Loucy (cell line): ENCODE results near the gene HSF2BP.
"Not testable (repeated sequence)": the region's sequence is repeated elsewhere in the genome, so short reads cannot be mapped to it uniquely, and the experiment has no call there.

Source experiments
- H2AFZ ChIP-seq: fragments of 200-600 bp; sonication (generic); 2 replicates; pipeline ENCODE4 v1.6.0; 2016; ENCODE audit warnings: antibody characterized with exemption, mild to moderate bottlenecking, low read length, moderate library complexity
- H3F3A ChIP-seq: fragments of 200-600 bp; 2 replicates; pipeline ENCODE4 v1.6.0; 2016; ENCODE audit warnings: antibody characterized with exemption, low read depth, mild to moderate bottlenecking
- H3K27me3 ChIP-seq: fragments of 200-600 bp; sonication (generic); 2 replicates; pipeline ENCODE4 v1.6.1; 2014; ENCODE audit warnings: low read length, mild to moderate bottlenecking; ENCODE audit not compliant: insufficient read depth, poor library complexity, severe bottlenecking
- H3K36me3 ChIP-seq: fragments of 200-600 bp; sonication (generic); 2 replicates; pipeline ENCODE4 v1.6.1; 2016; ENCODE audit warnings: low read length; ENCODE audit not compliant: insufficient read depth
- H3K4me1 ChIP-seq: fragments of 200-600 bp; sonication (generic); 2 replicates; pipeline ENCODE4 v1.5.1; 2014; ENCODE audit warnings: low read length, mild to moderate bottlenecking; ENCODE audit not compliant: insufficient read depth, poor library complexity, severe bottlenecking
- H3K4me2 ChIP-seq: fragments of 200-600 bp; sonication (generic); 2 replicates; pipeline ENCODE4 v1.6.0; 2014; ENCODE audit warnings: antibody characterized with exemption, low read length, low read depth, mild to moderate bottlenecking; ENCODE audit not compliant: poor library complexity, severe bottlenecking
- H3K4me3 ChIP-seq: fragments of 200-600 bp; sonication (generic); 2 replicates; pipeline ENCODE4 v1.5.1; 2014; ENCODE audit warnings: low read length, mild to moderate bottlenecking, mixed read lengths; ENCODE audit not compliant: poor library complexity, severe bottlenecking
- H3K79me2 ChIP-seq: fragments of 200-600 bp; sonication (generic); 2 replicates; pipeline ENCODE4 v1.6.1; 2014; ENCODE audit warnings: low read length; ENCODE audit not compliant: insufficient read depth
- H3K9ac ChIP-seq: fragments of 200-600 bp; sonication (generic); 2 replicates; pipeline ENCODE4 v1.6.0; 2014; ENCODE audit warnings: mild to moderate bottlenecking, low read depth, low read length, moderate library complexity; ENCODE audit not compliant: poor library complexity, severe bottlenecking
- H3K9me2 ChIP-seq: fragments of 200-600 bp; sonication (generic); replicated peaks from 2 replicates; pipeline ENCODE4 v1.6.1; 2016; ENCODE audit warnings: low read depth, low read length, mixed read lengths
- H3K9me3 ChIP-seq: fragments of 200-600 bp; sonication (generic); 2 replicates; pipeline ENCODE4 v1.6.1; 2014; ENCODE audit warnings: mild to moderate bottlenecking, antibody characterized with exemption, low read length, low read depth; ENCODE audit not compliant: insufficient read depth
- H4K20me1 ChIP-seq: fragments of 200-600 bp; sonication (generic); 2 replicates; pipeline ENCODE4 v1.6.0; 2014; ENCODE audit warnings: antibody characterized with exemption, low read length, mild to moderate bottlenecking; ENCODE audit not compliant: insufficient read depth, poor library complexity, severe bottlenecking
- CTCF ChIP-seq: fragments of 200-600 bp; sonication (generic); conservative IDR thresholded peaks from 2 replicates; pipeline ENCODE4 v1.5.1; 2014; ENCODE audit warnings: mild to moderate bottlenecking, antibody characterized with exemption, low read length
- EZH2phosphoT487 ChIP-seq: fragments of 200-600 bp; IDR thresholded peaks from 2 replicates; pipeline ENCODE4 v1.6.1; 2018; ENCODE audit warnings: antibody characterized with exemption, mild to moderate bottlenecking, moderate library complexity, borderline replicate concordance

HSF2BP gene

GRCh38 chr21:43618940-43619339 lies 40.3 kb downstream of the HSF2BP start:
- H3K9ac ChIP-seq: no peak overlapping the region
- H3K79me2 ChIP-seq: no peaks in the 10 kb centered on the region
- no peaks in the 10 kb centered on the region for H3K4me1 ChIP-seq
- no peaks in the 10 kb centered on the region for H3K9me2 ChIP-seq
- no peak overlapping the region for H3K4me3 ChIP-seq
- H3K4me2 ChIP-seq: no peak overlapping the region
- H3K9me3 ChIP-seq: peaks cover 4% of the 10 kb centered on the region; the same call in 1 of the 2 replicates
- no peaks in the 10 kb centered on the region for H4K20me1 ChIP-seq
- H2AFZ ChIP-seq: no peak overlapping the region
- H3F3A ChIP-seq: no peaks in the 10 kb centered on the region
- TF ChIP-seq EZH2phosphoT487 (no peak), CTCF (no peak)
- no peaks in the 10 kb centered on the region for H3K27me3 ChIP-seq
- no peaks in the 10 kb centered on the region for H3K36me3 ChIP-seq

GRCh38 chr21:43616861-43617260 lies 42.4 kb downstream of the HSF2BP start:
- not testable (repeated sequence) for H3K9me3 ChIP-seq, H3K79me2 ChIP-seq, H3K27me3 ChIP-seq, H3K36me3 ChIP-seq, H3K4me2 ChIP-seq, H2AFZ ChIP-seq, H3F3A ChIP-seq, H3K9ac ChIP-seq, H3K4me1 ChIP-seq, H3K4me3 ChIP-seq, H4K20me1 ChIP-seq, H3K9me2 ChIP-seq

- H4K20me1 ChIP-seq: no peaks in the 10 kb centered on the region
- no peaks in the 10 kb centered on the region for H3K9me2 ChIP-seq
- no peaks in the 10 kb centered on the region for H3K4me1 ChIP-seq
- no peaks in the 10 kb centered on the region for H3F3A ChIP-seq
- no peak overlapping the region for H2AFZ ChIP-seq
- no peaks in the 10 kb centered on the region for H3K27me3 ChIP-seq
- H3K79me2 ChIP-seq: no peaks in the 10 kb centered on the region
- no peak overlapping the region for H3K9ac ChIP-seq
- TF ChIP-seq CTCF (no peak), EZH2phosphoT487 (no peak)
- H3K4me2 ChIP-seq: no peak overlapping the region
- no peak overlapping the region for H3K4me3 ChIP-seq
- H3K36me3 ChIP-seq: no peaks in the 10 kb centered on the region
- H3K9me3 ChIP-seq: no peaks in the 10 kb centered on the region
These were observed 44.4 kb downstream of the HSF2BP start for GRCh38 chr21:43614839-43615238.

GRCh38 chr21:43613755-43614638 lies 45.3 kb downstream of the HSF2BP start:
- Histone ChIP-seq H3K9me2 (no peaks in the 10 kb centered on the region), H3K9ac (no peak overlapping the region), H3K4me1 (no peaks in the 10 kb centered on the region), H3F3A (no peaks in the 10 kb centered on the region), H3K79me2 (no peaks in the 10 kb centered on the region), H3K4me3 (no peak overlapping the region), H3K4me2 (no peak overlapping the region), H3K27me3 (no peaks in the 10 kb centered on the region), H4K20me1 (no peaks in the 10 kb centered on the region), H3K9me3 (no peaks in the 10 kb centered on the region), H2AFZ (no peak overlapping the region), H3K36me3 (no peaks in the 10 kb centered on the region)
- TF ChIP-seq CTCF: no peak
- TF ChIP-seq EZH2phosphoT487: no peak
